ENCODE results near the gene CRIM1. TPM values are rescaled to one million over a fixed set of nuclear protein-coding genes. Genes with fewer than 3 reads are reported as not detected.
A peak's percentile ranks its signal among the peaks of the same experiment; 100 is the strongest.

Gene CRIM1
- total RNA-seq, 6 experiments from 2014 or later, result 731 to 946 (median 839) TPM

DNA sequence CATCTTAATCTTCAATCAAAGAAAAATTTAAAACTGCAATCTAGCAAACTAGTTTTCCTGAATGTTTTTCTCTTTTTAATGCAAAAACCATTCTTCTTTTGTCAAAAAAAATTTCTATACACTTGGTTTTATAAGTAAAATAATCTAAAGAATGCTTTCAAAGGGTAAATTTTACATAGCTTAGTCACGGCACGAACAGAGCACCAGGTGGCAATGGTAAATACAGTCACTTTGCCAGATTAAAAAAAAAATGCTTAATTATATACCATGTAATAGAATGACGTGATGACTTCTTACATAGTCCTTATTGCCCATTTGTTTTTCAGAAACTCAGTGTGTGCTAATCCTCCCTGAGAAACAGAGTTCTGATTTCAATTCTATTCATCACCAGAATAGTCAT, 232.0 kb downstream of the CRIM1 start:
- H3K27me3 Mint-ChIP-seq (ENCODE audit: insufficient read depth), result no peaks in the 10 kb centered on the region
- H3K36me3 Mint-ChIP-seq (ENCODE audit: low read depth), result peaks cover 71% of the 10 kb centered on the region
- no peak overlapping the region; the same call in 1 of the 2 replicates for H3K4me3 Mint-ChIP-seq
- TF ChIP-seq, protein P1, sequence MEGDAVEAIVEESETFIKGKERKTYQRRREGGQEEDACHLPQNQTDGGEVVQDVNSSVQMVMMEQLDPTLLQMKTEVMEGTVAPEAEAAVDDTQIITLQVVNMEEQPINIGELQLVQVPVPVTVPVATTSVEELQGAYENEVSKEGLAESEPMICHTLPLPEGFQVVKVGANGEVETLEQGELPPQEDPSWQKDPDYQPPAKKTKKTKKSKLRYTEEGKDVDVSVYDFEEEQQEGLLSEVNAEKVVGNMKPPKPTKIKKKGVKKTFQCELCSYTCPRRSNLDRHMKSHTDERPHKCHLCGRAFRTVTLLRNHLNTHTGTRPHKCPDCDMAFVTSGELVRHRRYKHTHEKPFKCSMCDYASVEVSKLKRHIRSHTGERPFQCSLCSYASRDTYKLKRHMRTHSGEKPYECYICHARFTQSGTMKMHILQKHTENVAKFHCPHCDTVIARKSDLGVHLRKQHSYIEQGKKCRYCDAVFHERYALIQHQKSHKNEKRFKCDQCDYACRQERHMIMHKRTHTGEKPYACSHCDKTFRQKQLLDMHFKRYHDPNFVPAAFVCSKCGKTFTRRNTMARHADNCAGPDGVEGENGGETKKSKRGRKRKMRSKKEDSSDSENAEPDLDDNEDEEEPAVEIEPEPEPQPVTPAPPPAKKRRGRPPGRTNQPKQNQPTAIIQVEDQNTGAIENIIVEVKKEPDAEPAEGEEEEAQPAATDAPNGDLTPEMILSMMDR (IDR thresholded peaks at IDR 0.05), result no peak
- H3K27ac Mint-ChIP-seq, result no peak overlapping the region; the same call in 1 of the 2 replicates
- peaks cover 80% of the 10 kb centered on the region for H3K4me1 Mint-ChIP-seq (ENCODE audit: low read depth)
- no peaks in the 10 kb centered on the region for H3K9me3 Mint-ChIP-seq
- DNase-seq, result no peak

DNA sequence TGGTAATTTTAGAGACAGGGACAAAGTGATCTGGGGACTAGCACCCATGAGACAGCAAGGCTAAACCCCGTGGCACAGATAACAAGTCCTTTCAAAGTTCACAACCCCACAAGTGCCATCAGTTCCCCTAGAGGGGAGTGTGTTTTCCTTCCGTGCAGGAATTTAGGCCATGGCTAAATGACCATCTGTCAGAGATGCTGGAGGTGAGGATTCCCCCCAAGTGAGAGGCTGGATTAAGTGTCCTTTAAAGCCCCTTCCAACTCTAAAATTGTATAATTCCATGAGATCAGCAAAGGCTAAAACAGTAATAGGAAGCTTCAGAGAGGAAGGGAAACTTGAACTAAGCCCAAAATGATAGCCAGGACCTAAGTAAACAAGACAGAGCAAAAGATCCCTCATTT, 233.7 kb downstream of the CRIM1 start:
- no peak for DNase-seq
- no peaks in the 10 kb centered on the region for H3K27me3 Mint-ChIP-seq (ENCODE audit: insufficient read depth)
- TF ChIP-seq, protein P1 (IDR thresholded peaks at IDR 0.05), result no peak
- H3K4me1 Mint-ChIP-seq (ENCODE audit: low read depth), result peaks cover 79% of the 10 kb centered on the region
- no peaks in the 10 kb centered on the region for H3K9me3 Mint-ChIP-seq
- peak overlapping the region; percentile 34 for H3K27ac Mint-ChIP-seq
- peaks cover 70% of the 10 kb centered on the region for H3K36me3 Mint-ChIP-seq (ENCODE audit: low read depth)
- H3K4me3 Mint-ChIP-seq, result no peak overlapping the region

DNA sequence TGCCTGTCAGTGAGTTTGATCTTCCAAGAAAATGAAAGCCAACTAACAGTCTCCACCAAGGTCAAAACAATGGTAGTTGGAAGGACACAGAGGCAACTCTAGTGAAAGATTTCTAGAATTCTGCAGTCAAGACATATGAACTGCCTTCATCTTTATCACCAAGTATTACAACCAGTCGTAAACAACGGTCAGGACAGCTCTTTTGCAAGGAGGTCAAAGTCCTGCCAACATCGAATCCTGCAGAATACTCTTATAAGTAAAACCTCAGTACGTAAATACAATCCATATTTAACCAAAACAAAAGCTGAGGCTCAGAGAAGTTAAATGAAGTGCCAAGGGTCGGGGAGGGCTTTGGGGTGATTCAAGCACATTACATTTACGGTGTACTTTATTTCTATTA, 239.3 kb downstream of the CRIM1 start:
- H3K9me3 Mint-ChIP-seq, result peaks cover 21% of the 10 kb centered on the region
- peak overlapping the region; percentile 21 for H3K4me3 Mint-ChIP-seq
- no peak overlapping the region for H3K27ac Mint-ChIP-seq
- H3K4me1 Mint-ChIP-seq (ENCODE audit: low read depth), result peaks cover 87% of the 10 kb centered on the region
- no peak for DNase-seq
- peaks cover 59% of the 10 kb centered on the region for H3K36me3 Mint-ChIP-seq (ENCODE audit: low read depth)
- TF ChIP-seq, protein P1 (IDR thresholded peaks at IDR 0.05), result no peak
- H3K27me3 Mint-ChIP-seq (ENCODE audit: insufficient read depth), result no peaks in the 10 kb centered on the region; the same call in 1 of the 2 replicates

DNA sequence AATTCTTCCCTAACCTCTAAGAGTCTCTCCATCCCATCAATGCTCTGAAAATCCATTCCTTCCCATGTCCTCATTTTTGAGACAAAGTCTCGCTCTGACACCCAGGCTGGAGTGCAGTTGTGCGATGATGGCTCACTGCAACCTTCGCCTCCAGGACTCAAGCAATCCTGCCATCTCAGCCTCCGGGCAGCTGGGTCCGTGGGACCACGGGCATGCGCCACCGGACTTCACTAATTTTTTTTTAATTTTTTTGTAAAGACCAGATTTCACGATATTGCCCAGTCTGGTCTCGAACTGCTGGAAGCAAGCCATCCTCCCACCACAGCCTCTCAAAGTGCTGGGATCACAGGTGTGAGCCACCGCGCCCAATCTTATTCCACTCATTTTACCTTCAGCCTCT, 240.8 kb downstream of the CRIM1 start:
- peaks cover 21% of the 10 kb centered on the region for H3K9me3 Mint-ChIP-seq
- peak overlapping the region; percentile 93 for H3K4me3 Mint-ChIP-seq
- no peaks in the 10 kb centered on the region; the same call in 1 of the 2 replicates for H3K27me3 Mint-ChIP-seq (ENCODE audit: insufficient read depth)
- H3K27ac Mint-ChIP-seq, result peak overlapping the region; percentile 87; the same call in 1 of the 2 replicates
- peaks cover 48% of the 10 kb centered on the region for H3K36me3 Mint-ChIP-seq (ENCODE audit: low read depth)
- peaks cover 73% of the 10 kb centered on the region for H3K4me1 Mint-ChIP-seq (ENCODE audit: low read depth)
- TF ChIP-seq, protein P1 (IDR thresholded peaks at IDR 0.05), result no peak
- DNase-seq, result no peak

DNA sequence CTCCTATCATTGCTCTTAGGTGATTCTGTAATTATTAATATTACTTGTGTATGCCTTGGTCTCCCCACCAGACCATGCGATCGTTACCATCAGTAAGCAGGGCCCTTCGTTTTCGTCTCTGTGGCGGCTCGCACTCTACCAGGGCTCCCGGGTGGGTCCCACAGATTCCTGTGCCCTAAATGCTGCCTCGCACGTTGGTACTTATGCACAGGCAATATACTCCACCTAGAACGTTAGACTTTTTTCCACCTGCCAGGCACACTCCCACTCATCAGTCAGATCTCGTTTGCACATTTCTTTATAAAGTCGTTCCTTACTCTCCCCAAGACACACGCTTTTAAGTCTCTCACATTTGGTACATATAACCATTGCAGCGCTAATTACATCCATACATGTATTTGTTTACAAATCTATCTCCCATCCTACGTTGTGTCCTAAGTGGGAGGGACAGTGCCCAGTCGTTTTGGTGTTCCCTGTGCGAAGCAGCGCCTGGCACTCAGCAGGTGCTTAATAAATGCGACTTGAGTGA, 241.5 kb downstream of the CRIM1 start:
- H3K9me3 Mint-ChIP-seq, result peaks cover 21% of the 10 kb centered on the region
- H3K4me1 Mint-ChIP-seq (ENCODE audit: low read depth), result peaks cover 66% of the 10 kb centered on the region
- TF ChIP-seq, protein P1 (IDR thresholded peaks at IDR 0.05), result no peak
- peaks cover 48% of the 10 kb centered on the region for H3K36me3 Mint-ChIP-seq (ENCODE audit: low read depth)
- H3K27me3 Mint-ChIP-seq (ENCODE audit: insufficient read depth), result no peaks in the 10 kb centered on the region; the same call in 1 of the 2 replicates
- H3K27ac Mint-ChIP-seq, result peak overlapping the region; percentile 87
- DNase-seq, result no peak
- H3K4me3 Mint-ChIP-seq, result peak overlapping the region; percentile 93

Measured in HFFc6 (cell line).